SK-N-SH (cell line): Measurements from ENCODE around the gene SF3A2. TPM values are rescaled to one million over a fixed set of nuclear protein-coding genes. Genes with fewer than 3 reads are reported as not detected.

Experiments
- CTCF ChIA-PET: fragments of 300-600, 350-600 bp; formaldehyde crosslinking; extraction: SDS; loops from one replicate; lab custom pipeline; 2021; lab: Yijun Ruan, JAX
- POLR2A ChIA-PET: fragments of 350-600 bp; sonication (Branson Sonifier 250); formaldehyde crosslinking; extraction: SDS; loops from one replicate; lab custom pipeline; 2020; ENCODE audit warnings: antibody characterized with exemption, inconsistent platforms; lab: Yijun Ruan, JAX
- DNase-seq: peaks from one replicate; pipeline ENCODE4 v3.0.0; 2012
- H2AFZ ChIP-seq: fragments of 200-600 bp; sonication (generic); 2 replicates; pipeline ENCODE4 v1.8.1; 2016; ENCODE audit warnings: antibody characterized with exemption, mild to moderate bottlenecking, low read depth
- H3F3A ChIP-seq: fragments of 200-600 bp; sonication (generic); replicated peaks from 2 replicates; pipeline ENCODE3; 2016; ENCODE audit warnings: antibody characterized with exemption, mild to moderate bottlenecking; ENCODE audit not compliant: insufficient read depth
- H3K27ac ChIP-seq, 2 experiments: fragments of 200-500 bp in 1 of 2; fragments of 200-600 bp in 1 of 2; sonication (Bioruptor generic) in 1 of 2; sonication (generic), shearing (Covaris generic) in 1 of 2; 2 replicates each; pipeline versions ENCODE4 v1.5.1 to v1.6.1; 2014 to 2016; ENCODE audit warnings: low read depth in 2 of 2, inconsistent platforms in 1 of 2, low read length in 1 of 2, mild to moderate bottlenecking in 1 of 2, mixed read lengths in 1 of 2
- H3K27me3 ChIP-seq: fragments of 200-600 bp; sonication (generic), shearing (Covaris generic); 2 replicates; pipeline ENCODE4 v1.6.1; 2016; ENCODE audit warnings: mixed run types; ENCODE audit not compliant: insufficient read depth
- H3K36me3 ChIP-seq, 2 experiments: fragments of 200-500 bp in 1 of 2; fragments of 200-600 bp in 1 of 2; sonication (Bioruptor generic) in 1 of 2; sonication (generic) in 1 of 2; replicated peaks in 1 of 2; 2 replicates each; pipeline versions ENCODE3 to v1.5.1; 2014 to 2016; ENCODE audit warnings: low read length in 1 of 2, mild to moderate bottlenecking in 1 of 2; ENCODE audit not compliant: insufficient read depth in 2 of 2, control insufficient read depth in 1 of 2
- H3K4me1 ChIP-seq, 2 experiments: fragments of 200-500 bp in 1 of 2; fragments of 200-600 bp in 1 of 2; sonication (Bioruptor generic) in 1 of 2; sonication (generic), shearing (Covaris generic) in 1 of 2; 2 replicates each; pipeline versions ENCODE4 v1.5.1 to v1.6.1; 2014 to 2016; ENCODE audit warnings: low read depth in 1 of 2, low read length in 1 of 2, mixed run types in 1 of 2; ENCODE audit not compliant: insufficient read depth in 2 of 2, control insufficient read depth in 1 of 2
- H3K4me2 ChIP-seq: fragments of 200-600 bp; sonication (generic), shearing (Covaris generic); 2 replicates; pipeline ENCODE4 v1.6.1; 2017; ENCODE audit warnings: mixed run types
- H3K4me3 ChIP-seq, 2 experiments: fragments of 200-500 bp in 1 of 2; fragments of 200-600 bp in 1 of 2; sonication (Bioruptor generic) in 1 of 2; sonication (generic), shearing (Covaris generic) in 1 of 2; 2 replicates each; pipeline versions ENCODE4 v1.5.1 to v1.8.1; 2014 to 2016; ENCODE audit warnings: low read depth in 2 of 2, inconsistent platforms in 1 of 2, low read length in 1 of 2, mild to moderate bottlenecking in 1 of 2, mixed read lengths in 1 of 2, moderate library complexity in 1 of 2
- H3K79me2 ChIP-seq: fragments of 200-600 bp; sonication (generic); 2 replicates; pipeline ENCODE4 v1.8.1; 2017; ENCODE audit warnings: mild to moderate bottlenecking; ENCODE audit not compliant: insufficient read depth
- H3K9ac ChIP-seq: fragments of 200-600 bp; sonication (generic); 2 replicates; pipeline ENCODE4 v1.6.1; 2017; ENCODE audit warnings: mixed run types
- H3K9me2 ChIP-seq: fragments of 200-600 bp; sonication (generic); 2 replicates; pipeline ENCODE4 v1.6.1; 2017; ENCODE audit warnings: mixed run types
- H3K9me3 ChIP-seq: fragments of 200-600 bp; sonication (generic); 2 replicates; pipeline ENCODE4 v1.6.1; 2017; ENCODE audit warnings: mixed run types, mild to moderate bottlenecking, moderate library complexity
- H4K20me1 ChIP-seq: fragments of 200-600 bp; sonication (generic); 2 replicates; pipeline ENCODE4 v1.6.1; 2017; ENCODE audit warnings: mild to moderate bottlenecking, mixed run types; ENCODE audit not compliant: insufficient read depth
- ELF1 ChIP-seq: IDR thresholded peaks from 2 replicates; pipeline ENCODE4 v1.4.0; 2012
- EP300 ChIP-seq, 2 experiments: IDR thresholded peaks; 2 replicates each; pipeline versions ENCODE4 v1.4.0 to v1.6.1; 2012; ENCODE audit warnings: borderline replicate concordance in 1 of 2, low read depth in 1 of 2, low read length in 1 of 2
- FOSL2 ChIP-seq: IDR thresholded peaks from 2 replicates; pipeline ENCODE4 v1.4.0; 2012; ENCODE audit warnings: low read depth, mild to moderate bottlenecking, moderate library complexity, borderline replicate concordance
- FOXJ3 ChIP-seq: sonication (generic); formaldehyde crosslinking; IDR thresholded peaks from 2 replicates; pipeline ENCODE4 v1.5.1; 2020; ENCODE audit warnings: mild to moderate bottlenecking, missing genetic modification reagents
- FOXM1 ChIP-seq: IDR thresholded peaks from 2 replicates; pipeline ENCODE4 v1.4.0; 2012; ENCODE audit warnings: low read depth, mild to moderate bottlenecking
- GATA2 ChIP-seq: sonication (generic); formaldehyde crosslinking; IDR thresholded peaks from 2 replicates; pipeline ENCODE4 v1.5.0; 2020; ENCODE audit warnings: mild to moderate bottlenecking, missing genetic modification reagents
- JUND ChIP-seq: IDR thresholded peaks from 2 replicates; pipeline ENCODE4 v1.4.0; 2012
- MXI1 ChIP-seq: IDR thresholded peaks from 2 replicates; pipeline ENCODE4 v1.6.1; 2012; ENCODE audit warnings: mild to moderate bottlenecking, low read depth, low read length, improper control_type of control experiment
- NFIC ChIP-seq: IDR thresholded peaks from 2 replicates; pipeline ENCODE4 v1.4.0; 2012; ENCODE audit warnings: borderline replicate concordance
- NRF1 ChIP-seq: IDR thresholded peaks from 2 replicates; pipeline ENCODE4 v1.6.1; 2012; ENCODE audit warnings: low read depth, mild to moderate bottlenecking, low read length
- PBX3 ChIP-seq: IDR thresholded peaks from 2 replicates; pipeline ENCODE4; 2012
- POLR2AphosphoS5 ChIP-seq: IDR thresholded peaks from 2 replicates; pipeline ENCODE4 v1.6.1; 2012; ENCODE audit warnings: low read depth, low read length
- RAD21 ChIP-seq: IDR thresholded peaks from 2 replicates; pipeline ENCODE4 v1.6.1; 2012; ENCODE audit warnings: mild to moderate bottlenecking, low read length
- SIN3A ChIP-seq: IDR thresholded peaks from 2 replicates; pipeline ENCODE4 v1.6.1; 2012; ENCODE audit warnings: low read depth, mild to moderate bottlenecking, low read length, moderate library complexity, borderline replicate concordance
- SMC3 ChIP-seq: IDR thresholded peaks from 2 replicates; pipeline ENCODE4 v1.6.1; 2012; ENCODE audit warnings: low read depth, low read length, improper control_type of control experiment
- TAF1 ChIP-seq: IDR thresholded peaks from 2 replicates; pipeline ENCODE4 v1.6.1; 2012; ENCODE audit warnings: low read depth, mild to moderate bottlenecking, low read length, moderate library complexity, borderline replicate concordance
- YY1 ChIP-seq: IDR thresholded peaks from 2 replicates; pipeline ENCODE4 v1.4.0; 2012; ENCODE audit warnings: low read depth, mild to moderate bottlenecking
- WGBS: methylation state at CpG from one replicate; pipeline ENCODE4 v1.1.6; 2017; ENCODE audit warnings: low lambda C conversion rate; 5-methylcytosine and 5-hydroxymethylcytosine counted together
- polyA plus RNA-seq, 3 experiments: library from polyadenylated mRNA; depleted of rRNA; stranded (reverse); fragments of >200 nt; gene quantifications; 2 replicates each; pipeline ENCODE4 v1.2.3, GENCODE V29; 2012
- TF ChIP-seq, protein P1 (sequence below): IDR thresholded peaks from 2 replicates; pipeline ENCODE4 v1.4.0; 2012; ENCODE audit warnings: low read depth
- TF ChIP-seq, protein P2 (sequence below): fragments of 150-350 bp; IDR thresholded peaks from 2 replicates; pipeline ENCODE4 v1.6.1; 2017; ENCODE audit warnings: antibody characterized with exemption, low read length, low read depth, borderline replicate concordance
- TF ChIP-seq, protein P3 (sequence below): IDR thresholded peaks from 2 replicates; pipeline ENCODE4 v1.4.0; 2012; ENCODE audit warnings: low read depth, borderline replicate concordance

SF3A2 gene
- polyA plus RNA-seq, 1 of the 3 experiments (the other 2 are of a cell fraction) = 55.8 TPM

DNA sequence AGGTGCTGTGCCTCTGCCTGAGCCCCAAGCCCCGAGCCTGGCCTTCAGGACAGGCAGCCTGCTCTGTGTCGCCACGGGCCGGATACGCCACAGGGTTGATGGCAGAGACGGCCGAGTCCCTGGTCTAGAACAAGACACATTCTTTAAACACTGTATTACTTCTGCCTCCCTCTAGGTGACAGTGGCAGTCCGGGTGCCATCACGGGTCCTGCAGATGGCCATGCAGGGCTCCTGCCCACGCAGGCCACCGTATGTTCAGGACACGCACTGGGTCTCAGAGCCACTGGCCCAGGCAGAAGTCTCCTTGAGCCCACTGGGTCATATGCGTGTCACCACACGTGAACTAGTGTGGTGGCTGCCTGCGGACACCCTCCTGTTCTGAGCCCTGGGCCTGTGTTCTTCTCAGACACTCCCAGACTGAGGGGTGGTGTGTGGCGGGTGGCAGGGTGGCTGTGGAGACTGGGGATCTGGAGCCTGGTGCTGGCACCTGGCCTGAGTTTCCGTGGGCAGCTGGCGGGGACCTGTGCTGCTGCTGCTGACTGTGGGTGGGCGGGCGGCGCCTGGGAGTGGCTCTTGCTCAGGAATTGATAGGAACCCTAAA lies 4.9 kb upstream of the SF3A2 start:
- Histone ChIP-seq H3F3A (peaks cover 24% of the 10 kb centered on the region), H3K4me1 (peaks cover 0 to 24% of the 10 kb centered on the region in 2 experiments; a peak in 1 of 4 replicates), H3K9me2 (no peaks in the 10 kb centered on the region), H3K9ac (no peak overlapping the region), H3K4me2 (no peak overlapping the region), H2AFZ (no peak overlapping the region), H3K4me3 (no peak overlapping the region), H3K36me3 (peaks cover 5 to 39% of the 10 kb centered on the region in 2 experiments), H3K79me2 (peaks cover 45% of the 10 kb centered on the region), H3K27me3 (no peaks in the 10 kb centered on the region), H4K20me1 (peaks cover 18% of the 10 kb centered on the region; the same call in 1 of the 2 replicates), H3K27ac (peak overlapping the region; percentile 11 to 50; a peak in 2 of 4 replicates), H3K9me3 (no peaks in the 10 kb centered on the region)
- no peak for TF ChIP-seq MXI1
- TF ChIP-seq PBX3 = peak; percentile 11; the same call in 1 of the 2 replicates
- TF ChIP-seq, protein P1, sequence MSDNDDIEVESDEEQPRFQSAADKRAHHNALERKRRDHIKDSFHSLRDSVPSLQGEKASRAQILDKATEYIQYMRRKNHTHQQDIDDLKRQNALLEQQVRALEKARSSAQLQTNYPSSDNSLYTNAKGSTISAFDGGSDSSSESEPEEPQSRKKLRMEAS = no peak
- no peak for TF ChIP-seq FOXJ3 (CRISPR knock-in tag)
- TF ChIP-seq GATA2 = no peak
- TF ChIP-seq JUND = no peak
- TF ChIP-seq, protein P2, sequence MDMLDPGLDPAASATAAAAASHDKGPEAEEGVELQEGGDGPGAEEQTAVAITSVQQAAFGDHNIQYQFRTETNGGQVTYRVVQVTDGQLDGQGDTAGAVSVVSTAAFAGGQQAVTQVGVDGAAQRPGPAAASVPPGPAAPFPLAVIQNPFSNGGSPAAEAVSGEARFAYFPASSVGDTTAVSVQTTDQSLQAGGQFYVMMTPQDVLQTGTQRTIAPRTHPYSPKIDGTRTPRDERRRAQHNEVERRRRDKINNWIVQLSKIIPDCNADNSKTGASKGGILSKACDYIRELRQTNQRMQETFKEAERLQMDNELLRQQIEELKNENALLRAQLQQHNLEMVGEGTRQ = no peak
- TF ChIP-seq FOXM1 = no peak
- peak; percentile 57 for TF ChIP-seq POLR2AphosphoS5
- TF ChIP-seq RAD21 = peak; percentile 40
- POLR2A ChIA-PET = interaction anchor here (1.2 kb wide), 1 partner anchor 12 kb away, joined by 3 read pairs; no protein-coding TSS in a partner anchor
- WGBS = 96% methylated on average over 12 of the region's 21 CpGs
- DNase-seq = peak; percentile 75
- CTCF ChIA-PET = interaction anchor here (0.8 to 8.1 kb wide), 5 partner anchors 10 to 84 kb away, joined by 3 to 107 read pairs (median 4); no protein-coding TSS in a partner anchor

DNA sequence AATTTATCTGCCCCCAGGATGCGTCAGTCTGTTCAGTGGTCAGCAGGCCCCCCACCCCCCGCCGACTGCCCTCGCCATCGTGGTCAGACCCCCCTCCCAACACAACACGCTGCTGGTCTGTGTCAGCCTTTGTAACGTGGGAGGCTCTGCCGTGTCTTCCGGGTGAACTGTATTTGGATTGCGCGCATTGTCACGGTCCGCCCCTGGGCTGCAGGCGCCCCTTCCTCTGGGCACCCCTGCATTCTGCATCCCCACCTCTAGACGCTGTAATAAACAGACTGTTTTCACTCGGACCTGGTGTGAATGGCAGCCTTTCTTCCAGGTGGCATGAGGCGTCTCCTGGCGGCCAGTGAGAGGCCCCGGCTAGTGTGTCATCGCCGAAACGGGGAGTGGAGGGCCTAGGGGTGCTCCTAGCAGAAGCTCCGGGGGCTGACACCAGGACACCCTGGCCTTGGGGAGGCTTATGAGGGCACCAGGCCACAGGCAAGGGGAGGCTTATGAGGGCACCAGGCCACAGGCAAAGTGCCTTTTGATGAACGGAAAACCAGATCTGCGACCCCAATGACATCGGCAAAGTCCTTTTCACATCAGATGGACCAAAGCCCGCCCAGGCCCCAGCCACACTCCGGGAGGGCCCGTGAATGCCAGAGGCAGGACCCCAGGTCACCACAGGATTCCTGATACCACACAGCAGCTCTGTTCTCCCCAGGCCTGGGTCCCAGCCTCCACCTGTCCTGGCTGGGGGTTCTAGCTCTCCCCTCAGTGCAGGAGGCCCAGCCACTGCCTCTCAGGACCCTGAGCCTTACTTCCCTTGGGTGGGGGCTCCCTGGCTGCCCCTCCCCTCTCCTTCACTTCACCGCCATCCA lies 4.1 kb upstream of the SF3A2 start:
- H3F3A ChIP-seq = peaks cover 27% of the 10 kb centered on the region
- DNase-seq = no peak
- H2AFZ ChIP-seq = no peak overlapping the region
- H3K9me3 ChIP-seq = no peaks in the 10 kb centered on the region
- TF ChIP-seq PBX3 (no peak), NFIC (no peak), SMC3 (no peak), YY1 (no peak), TAF1 (no peak), NRF1 (no peak), ELF1 (no peak), MXI1 (no peak), SIN3A (no peak), RAD21 (no peak), FOSL2 (no peak), EP300 (IDR thresholded peaks at IDR 0.05; ENCODE audit: borderline replicate concordance in 1 of 2, low read depth in 1 of 2, low read length in 1 of 2) (no peak)
- TF ChIP-seq, protein P3, sequence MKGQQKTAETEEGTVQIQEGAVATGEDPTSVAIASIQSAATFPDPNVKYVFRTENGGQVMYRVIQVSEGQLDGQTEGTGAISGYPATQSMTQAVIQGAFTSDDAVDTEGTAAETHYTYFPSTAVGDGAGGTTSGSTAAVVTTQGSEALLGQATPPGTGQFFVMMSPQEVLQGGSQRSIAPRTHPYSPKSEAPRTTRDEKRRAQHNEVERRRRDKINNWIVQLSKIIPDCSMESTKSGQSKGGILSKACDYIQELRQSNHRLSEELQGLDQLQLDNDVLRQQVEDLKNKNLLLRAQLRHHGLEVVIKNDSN = no peak
- H3K4me3 ChIP-seq = no peak overlapping the region
- peaks cover 18% of the 10 kb centered on the region; the same call in 1 of the 2 replicates for H4K20me1 ChIP-seq
- ChIA-PET CTCF (interaction anchor here (1.4 to 8.9 kb wide), 4 partner anchors 11 to 83 kb away, joined by 4 to 116 read pairs (median 59); no protein-coding TSS in a partner anchor), POLR2A (no interaction called here)
- peaks cover 0 to 25% of the 10 kb centered on the region in 2 experiments; a peak in 1 of 4 replicates for H3K4me1 ChIP-seq
- H3K9me2 ChIP-seq = no peaks in the 10 kb centered on the region
- H3K27ac ChIP-seq = peak overlapping the region in 1 of 2 experiments; percentile 2; a peak in 1 of 4 replicates
- H3K4me2 ChIP-seq = no peak overlapping the region
- H3K9ac ChIP-seq = no peak overlapping the region
- H3K36me3 ChIP-seq = peaks cover 5 to 36% of the 10 kb centered on the region in 2 experiments
- WGBS = 87% methylated on average over 29 of the region's 30 CpGs
- H3K27me3 ChIP-seq = no peaks in the 10 kb centered on the region
- H3K79me2 ChIP-seq = peaks cover 53% of the 10 kb centered on the region
